ENCODE measurements around the gene CHRNA9.
A peak's percentile ranks its signal among the peaks of the same experiment; 100 is the strongest.
"Not testable (repeated sequence)": the region's sequence is repeated elsewhere in the genome, so short reads cannot be mapped to it uniquely, and the experiment has no call there.

CHRNA9 gene, protein sequence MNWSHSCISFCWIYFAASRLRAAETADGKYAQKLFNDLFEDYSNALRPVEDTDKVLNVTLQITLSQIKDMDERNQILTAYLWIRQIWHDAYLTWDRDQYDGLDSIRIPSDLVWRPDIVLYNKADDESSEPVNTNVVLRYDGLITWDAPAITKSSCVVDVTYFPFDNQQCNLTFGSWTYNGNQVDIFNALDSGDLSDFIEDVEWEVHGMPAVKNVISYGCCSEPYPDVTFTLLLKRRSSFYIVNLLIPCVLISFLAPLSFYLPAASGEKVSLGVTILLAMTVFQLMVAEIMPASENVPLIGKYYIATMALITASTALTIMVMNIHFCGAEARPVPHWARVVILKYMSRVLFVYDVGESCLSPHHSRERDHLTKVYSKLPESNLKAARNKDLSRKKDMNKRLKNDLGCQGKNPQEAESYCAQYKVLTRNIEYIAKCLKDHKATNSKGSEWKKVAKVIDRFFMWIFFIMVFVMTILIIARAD

GRCh38 chr4:40334591-40335524 lies at the start of gene CHRNA9:
Gene CHRNA9, plus strand, starts transcription at chr4:40335333. Its CDS starts 135 bp downstream, at chr4:40335468.
- Mint-ChIP-seq H3K27me3 (peaks cover 6% of the 10 kb centered on the region), H3K9me3 (no peaks in the 10 kb centered on the region), H3K36me3 (no peaks in the 10 kb centered on the region), H3K4me1 (no peaks in the 10 kb centered on the region), H3K27ac (no peak within 1 kb of the TSS), H3K4me3 (no peak within 1 kb of the TSS)
- no peak for ATAC-seq

GRCh38 chr4:40285692-40286091 lies 49.4 kb upstream of the CHRNA9 start:
- Mint-ChIP-seq H3K4me1 (peaks cover 46% of the 10 kb centered on the region), H3K9me3 (no peaks in the 10 kb centered on the region)
- no peak for ATAC-seq

DNA sequence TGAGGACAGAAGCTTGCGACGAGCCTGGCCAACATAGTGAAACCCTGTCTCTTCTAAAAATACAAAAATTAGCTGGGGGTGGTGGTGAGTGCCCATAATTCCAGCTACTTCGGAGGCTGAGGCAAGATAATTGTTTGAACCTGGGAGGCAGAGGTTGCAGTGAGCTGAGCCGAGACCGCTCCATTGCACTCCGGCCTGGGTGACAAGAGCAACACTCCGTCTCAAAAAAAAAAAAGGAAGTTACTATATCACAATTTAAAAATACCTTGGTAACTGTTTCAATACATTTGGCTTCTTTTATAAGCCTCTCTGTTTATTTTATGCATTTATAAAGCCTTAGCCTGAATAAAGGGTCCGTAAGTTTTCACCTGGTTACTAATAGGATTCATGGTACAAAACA lies 46.6 kb upstream of the CHRNA9 start:
- Mint-ChIP-seq H3K36me3 (no peaks in the 10 kb centered on the region), H3K9me3 (no peaks in the 10 kb centered on the region), H3K27me3 (no peaks in the 10 kb centered on the region), H3K4me1 (peaks cover 58% of the 10 kb centered on the region), H3K27ac (peak overlapping the region; percentile 65), H3K4me3 (no peak overlapping the region)
- ATAC-seq = no peak

More at GRCh38 chr4:40285692-40286091, 49.4 kb upstream of the CHRNA9 start:
- H3K36me3 Mint-ChIP-seq = no peaks in the 10 kb centered on the region
- H3K27me3 Mint-ChIP-seq = no peaks in the 10 kb centered on the region
- H3K4me3 Mint-ChIP-seq = no peak overlapping the region
- H3K27ac Mint-ChIP-seq = peak overlapping the region; percentile 34

DNA sequence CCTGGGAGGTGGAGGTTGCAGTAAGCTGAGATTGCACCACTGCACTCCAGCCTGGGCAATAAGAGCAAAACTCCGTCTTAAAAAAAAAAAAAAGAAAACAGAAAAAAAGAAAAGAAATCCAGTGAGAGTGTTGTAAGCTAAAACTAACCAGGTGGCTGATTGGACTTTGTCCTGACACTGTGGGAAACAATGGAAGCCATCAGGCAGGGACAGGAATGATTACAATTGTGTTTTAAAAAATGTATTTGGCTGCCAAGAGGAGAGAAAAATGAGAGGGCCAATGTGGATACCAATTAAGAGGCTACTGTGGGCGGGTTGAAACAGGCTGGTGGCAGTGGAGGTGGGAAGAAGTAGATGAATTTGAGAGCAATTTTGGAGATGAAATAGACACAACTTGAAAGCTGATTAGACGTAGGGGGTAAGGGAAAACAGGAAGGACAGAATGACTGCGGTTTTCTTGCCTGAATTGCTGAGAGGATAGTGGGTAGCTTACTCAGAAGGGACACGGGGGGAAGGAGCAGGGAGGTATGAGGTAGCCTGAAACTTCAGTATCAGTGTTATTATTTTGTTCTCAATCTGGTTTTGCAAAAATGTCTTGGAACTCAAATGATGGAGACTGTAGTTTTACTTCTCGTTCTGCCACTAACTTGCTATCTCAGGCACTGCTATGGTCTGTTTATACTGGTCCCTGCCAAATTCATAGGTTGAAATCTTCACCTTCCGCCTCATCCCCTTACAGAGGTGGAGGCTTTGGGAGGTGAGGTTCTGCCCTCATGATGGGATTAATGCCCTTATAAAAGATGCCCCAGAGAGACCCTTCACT lies 45.6 kb upstream of the CHRNA9 start:
- Mint-ChIP-seq H3K4me3 (peak overlapping the region; percentile 32), H3K9me3 (no peaks in the 10 kb centered on the region), H3K4me1 (peaks cover 54% of the 10 kb centered on the region), H3K36me3 (no peaks in the 10 kb centered on the region), H3K27me3 (no peaks in the 10 kb centered on the region), H3K27ac (peak overlapping the region; percentile 65)
- peak; percentile 79 for ATAC-seq

- not testable (repeated sequence) for H3K9me3 Mint-ChIP-seq, ATAC-seq, H3K4me3 Mint-ChIP-seq, H3K27me3 Mint-ChIP-seq, H3K36me3 Mint-ChIP-seq
- peak overlapping the region; percentile 33 for H3K27ac Mint-ChIP-seq
- H3K4me1 Mint-ChIP-seq = peaks cover 54% of the 10 kb centered on the region
These were observed 44.4 kb upstream of the CHRNA9 start for GRCh38 chr4:40290611-40291186.

- H3K9me3 Mint-ChIP-seq = peaks cover under 1% of the 10 kb centered on the region
- no peaks in the 10 kb centered on the region for H3K36me3 Mint-ChIP-seq
- peak overlapping the region; percentile 18 for H3K27ac Mint-ChIP-seq
- H3K27me3 Mint-ChIP-seq = no peaks in the 10 kb centered on the region
- H3K4me3 Mint-ChIP-seq = no peak overlapping the region
- no peak for ATAC-seq
- peaks cover 52% of the 10 kb centered on the region for H3K4me1 Mint-ChIP-seq
These were observed 42.8 kb upstream of the CHRNA9 start for GRCh38 chr4:40292313-40292759.

GRCh38 chr4:40294339-40294738 lies 40.8 kb upstream of the CHRNA9 start:
- peaks cover 4% of the 10 kb centered on the region for H3K9me3 Mint-ChIP-seq
- H3K4me3 Mint-ChIP-seq = no peak overlapping the region
- H3K36me3 Mint-ChIP-seq = no peaks in the 10 kb centered on the region
- peaks cover 49% of the 10 kb centered on the region for H3K4me1 Mint-ChIP-seq
- no peak for ATAC-seq
- H3K27ac Mint-ChIP-seq = no peak overlapping the region
- H3K27me3 Mint-ChIP-seq = no peaks in the 10 kb centered on the region

- not testable (repeated sequence) for H3K4me3 Mint-ChIP-seq, ATAC-seq, H3K9me3 Mint-ChIP-seq, H3K27ac Mint-ChIP-seq, H3K36me3 Mint-ChIP-seq, H3K27me3 Mint-ChIP-seq
- H3K4me1 Mint-ChIP-seq = peaks cover 48% of the 10 kb centered on the region
These were observed 40.1 kb upstream of the CHRNA9 start for GRCh38 chr4:40295030-40295429.

GRCh38 chr4:40295572-40295971 lies 39.6 kb upstream of the CHRNA9 start:
- Mint-ChIP-seq H3K4me3 (no peak overlapping the region), H3K27ac (no peak overlapping the region), H3K9me3 (peaks cover 4% of the 10 kb centered on the region), H3K36me3 (no peaks in the 10 kb centered on the region), H3K4me1 (peaks cover 48% of the 10 kb centered on the region), H3K27me3 (no peaks in the 10 kb centered on the region)
- ATAC-seq = no peak

DNA sequence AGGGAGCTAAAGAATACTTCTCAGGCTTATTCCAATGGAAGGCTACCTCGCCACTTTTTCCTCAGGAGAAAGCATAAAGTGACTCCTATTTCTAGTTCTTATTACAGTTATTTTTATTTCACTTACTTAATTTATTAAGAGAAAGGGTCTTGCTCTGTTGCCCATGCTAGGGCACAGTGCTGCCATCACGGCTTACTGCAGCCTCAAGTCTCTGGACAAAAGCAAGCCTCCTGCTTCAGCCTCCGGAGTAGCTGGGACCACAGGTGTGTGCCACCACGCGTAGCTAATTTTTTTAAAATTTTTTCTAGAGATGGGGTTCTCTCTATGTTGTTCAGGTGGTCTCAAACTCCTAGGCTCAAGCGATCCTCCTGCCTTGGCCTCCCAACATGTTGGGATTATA lies 36.0 kb upstream of the CHRNA9 start:
- Mint-ChIP-seq H3K36me3 (peaks cover 5% of the 10 kb centered on the region), H3K9me3 (peaks cover 6% of the 10 kb centered on the region), H3K4me3 (no peak overlapping the region), H3K27ac (no peak overlapping the region), H3K4me1 (peaks cover 54% of the 10 kb centered on the region), H3K27me3 (no peaks in the 10 kb centered on the region)
- ATAC-seq = no peak

GRCh38 chr4:40299811-40300292 lies 35.3 kb upstream of the CHRNA9 start:
- H3K27me3 Mint-ChIP-seq = no peaks in the 10 kb centered on the region
- H3K9me3 Mint-ChIP-seq = peaks cover 11% of the 10 kb centered on the region
- peaks cover 5% of the 10 kb centered on the region for H3K36me3 Mint-ChIP-seq
- ATAC-seq = no peak
- H3K4me3 Mint-ChIP-seq = no peak overlapping the region
- H3K27ac Mint-ChIP-seq = no peak overlapping the region
- H3K4me1 Mint-ChIP-seq = peaks cover 59% of the 10 kb centered on the region

DNA sequence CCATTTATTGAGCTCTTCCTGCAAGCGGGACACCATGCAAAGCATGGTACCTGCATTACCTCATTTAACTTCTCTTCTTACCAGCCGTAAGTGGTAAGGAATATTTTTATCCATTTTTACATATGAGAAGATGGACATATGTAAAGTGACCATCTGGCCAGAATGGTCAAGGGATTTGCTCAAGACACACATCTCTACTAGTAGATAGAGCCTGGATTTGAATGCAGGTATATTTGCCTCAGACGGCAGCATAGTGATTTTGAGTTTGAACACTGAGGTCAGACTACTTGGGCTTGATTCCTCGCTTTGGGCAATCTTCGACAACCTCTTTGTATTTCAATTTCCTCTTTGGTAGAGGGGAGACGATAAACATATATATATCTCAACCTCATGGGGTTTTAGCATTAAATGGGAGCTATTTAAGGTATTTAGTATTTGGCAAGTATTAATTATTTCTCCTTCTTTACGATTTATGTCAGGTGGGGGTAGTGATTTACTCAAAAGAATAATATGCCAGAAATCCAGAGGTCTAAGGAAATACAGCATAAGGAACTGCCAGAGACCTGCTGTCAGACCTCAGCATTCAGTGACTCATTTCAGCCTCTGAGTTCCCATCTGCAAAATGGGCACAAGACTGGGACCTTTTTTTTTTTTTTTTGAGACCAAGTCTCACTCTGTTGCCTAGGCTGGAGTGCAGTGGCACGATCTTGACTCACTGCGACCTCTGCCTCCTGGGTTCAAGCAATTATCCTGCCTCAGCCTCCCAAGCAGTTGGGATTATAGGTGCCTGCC lies 34.6 kb upstream of the CHRNA9 start:
- Mint-ChIP-seq H3K4me3 (no peak overlapping the region), H3K4me1 (peaks cover 67% of the 10 kb centered on the region), H3K27me3 (no peaks in the 10 kb centered on the region), H3K27ac (peak overlapping the region; percentile 84), H3K36me3 (peaks cover 5% of the 10 kb centered on the region), H3K9me3 (peaks cover 11% of the 10 kb centered on the region)
- ATAC-seq = no peak

GRCh38 chr4:40301603-40302002 lies 33.5 kb upstream of the CHRNA9 start:
- ATAC-seq = peak; percentile 87
- Mint-ChIP-seq H3K4me1 (peaks cover 77% of the 10 kb centered on the region), H3K36me3 (peaks cover 5% of the 10 kb centered on the region), H3K4me3 (peak overlapping the region; percentile 40), H3K27ac (peak overlapping the region; percentile 84), H3K9me3 (peaks cover 11% of the 10 kb centered on the region), H3K27me3 (no peaks in the 10 kb centered on the region)

DNA sequence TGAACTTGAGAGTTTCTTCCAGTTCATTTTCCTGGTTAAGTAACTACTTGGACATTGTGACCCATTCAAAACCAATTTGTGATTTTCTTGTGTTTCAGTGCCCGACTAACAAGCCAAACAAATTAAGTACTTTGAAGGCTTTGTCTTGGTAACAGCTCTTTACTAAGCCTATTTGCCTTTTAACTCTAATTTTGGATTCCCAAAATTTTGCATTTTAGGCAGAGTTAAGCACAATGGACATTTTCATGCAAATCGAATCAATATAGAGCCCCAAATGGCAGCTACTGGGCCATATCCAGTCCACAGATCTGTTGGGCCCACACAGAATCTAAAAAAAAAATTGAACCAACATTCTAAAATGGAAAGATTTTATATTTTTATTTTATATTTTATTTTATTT lies 31.4 kb upstream of the CHRNA9 start:
- peaks cover 81% of the 10 kb centered on the region for H3K4me1 Mint-ChIP-seq
- no peak for ATAC-seq
- H3K27me3 Mint-ChIP-seq = no peaks in the 10 kb centered on the region
- H3K9me3 Mint-ChIP-seq = peaks cover 7% of the 10 kb centered on the region
- no peak overlapping the region for H3K4me3 Mint-ChIP-seq
- H3K27ac Mint-ChIP-seq = no peak overlapping the region
- peaks cover 5% of the 10 kb centered on the region for H3K36me3 Mint-ChIP-seq

All from stimulated activated memory B cell treated with anti-CD40 and anti-IgM and Interleukin-4, amounts not matched to agents 10 μg/mL and 1 μg/mL and 100 μg/mL, for 72 hours (primary cell).